ENCODE measurements around the gene GFRA1.

Gene GFRA1
- total RNA-seq, result 0 to 0.24 (median 0) reads per million in 9 experiments

- no peak for ATAC-seq (replicated peaks)
- H3K27me3 Mint-ChIP-seq, result peaks cover 30 to 48% of the 10 kb centered on the region in 2 donors
- no peak for DNase-seq
- H3K4me3 Mint-ChIP-seq, result peak within 1 kb of the TSS in 1 of 2 donors; percentile 58
- no peak within 1 kb of the TSS for H3K27ac Mint-ChIP-seq
- peaks cover 4 to 7% of the 10 kb centered on the region in 2 donors for H3K9me3 Mint-ChIP-seq
- H3K36me3 Mint-ChIP-seq (ENCODE audit: insufficient read depth), result peaks cover 3% of the 10 kb centered on the region
- H3K4me1 Mint-ChIP-seq (ENCODE audit: low read depth in 2 of 2), result no peaks in the 10 kb centered on the region
These were observed at the start of gene GFRA1 for GRCh38 chr10:116272440-116273283. Gene GFRA1, minus strand, starts transcription at chr10:116273206. Its CDS starts 1,177 bp downstream, at chr10:116272029.

- no peak for DNase-seq
- no peaks in the 10 kb centered on the region for H3K27me3 Mint-ChIP-seq
- ATAC-seq (replicated peaks), result no peak
- no peak overlapping the region for H3K27ac Mint-ChIP-seq
- H3K4me3 Mint-ChIP-seq, result no peak overlapping the region
- no peaks in the 10 kb centered on the region for H3K36me3 Mint-ChIP-seq (ENCODE audit: insufficient read depth)
- peaks cover 4% of the 10 kb centered on the region in 2 donors for H3K9me3 Mint-ChIP-seq
- H3K4me1 Mint-ChIP-seq (ENCODE audit: low read depth in 2 of 2), result no peaks in the 10 kb centered on the region
These were observed 43.5 kb upstream of the GFRA1 start for GRCh38 chr10:116316503-116316902.

GRCh38 chr10:116312548-116312947, 39.5 kb upstream of the GFRA1 start:
- DNase-seq (no peak), ATAC-seq (replicated peaks) (no peak)
- Mint-ChIP-seq H3K27ac (no peak overlapping the region), H3K9me3 (peaks cover 3 to 8% of the 10 kb centered on the region in 2 donors), H3K36me3 (ENCODE audit: insufficient read depth) (no peaks in the 10 kb centered on the region), H3K4me1 (ENCODE audit: low read depth in 2 of 2) (no peaks in the 10 kb centered on the region), H3K27me3 (no peaks in the 10 kb centered on the region), H3K4me3 (no peak overlapping the region)

GRCh38 chr10:116311706-116312490, 38.9 kb upstream of the GFRA1 start:
- Mint-ChIP-seq H3K27ac (no peak overlapping the region), H3K27me3 (no peaks in the 10 kb centered on the region), H3K36me3 (ENCODE audit: insufficient read depth) (no peaks in the 10 kb centered on the region), H3K9me3 (peaks cover 3 to 8% of the 10 kb centered on the region in 2 donors), H3K4me3 (no peak overlapping the region), H3K4me1 (ENCODE audit: low read depth in 2 of 2) (no peaks in the 10 kb centered on the region)
- DNase-seq (no peak), ATAC-seq (replicated peaks) (no peak)

GRCh38 chr10:116311016-116311415, 38.0 kb upstream of the GFRA1 start:
- no peak overlapping the region for H3K27ac Mint-ChIP-seq
- DNase-seq (no peak), ATAC-seq (replicated peaks) (no peak)
- no peaks in the 10 kb centered on the region for H3K4me1 Mint-ChIP-seq (ENCODE audit: low read depth in 2 of 2)
- no peaks in the 10 kb centered on the region for H3K27me3 Mint-ChIP-seq
- peaks cover 3 to 8% of the 10 kb centered on the region in 2 donors for H3K9me3 Mint-ChIP-seq
- no peak overlapping the region for H3K4me3 Mint-ChIP-seq
- H3K36me3 Mint-ChIP-seq (ENCODE audit: insufficient read depth), result no peaks in the 10 kb centered on the region

- H3K4me3 Mint-ChIP-seq, result no peak overlapping the region
- ATAC-seq (replicated peaks), result no peak
- H3K27me3 Mint-ChIP-seq, result no peaks in the 10 kb centered on the region
- H3K36me3 Mint-ChIP-seq (ENCODE audit: insufficient read depth), result no peaks in the 10 kb centered on the region
- no peaks in the 10 kb centered on the region for H3K4me1 Mint-ChIP-seq (ENCODE audit: low read depth in 2 of 2)
- peaks cover 3 to 15% of the 10 kb centered on the region in 2 donors for H3K9me3 Mint-ChIP-seq
- no peak overlapping the region for H3K27ac Mint-ChIP-seq
- no peak for DNase-seq
These were observed 34.4 kb upstream of the GFRA1 start for GRCh38 chr10:116307455-116307854.

GRCh38 chr10:116306847-116307246, 33.8 kb upstream of the GFRA1 start:
- no peak for ATAC-seq (replicated peaks)

GRCh38 chr10:116304923-116305322, 31.9 kb upstream of the GFRA1 start:
- no peaks in the 10 kb centered on the region for H3K27me3 Mint-ChIP-seq
- H3K4me3 Mint-ChIP-seq, result no peak overlapping the region
- H3K27ac Mint-ChIP-seq, result no peak overlapping the region
- no peaks in the 10 kb centered on the region for H3K36me3 Mint-ChIP-seq (ENCODE audit: insufficient read depth)
- no peaks in the 10 kb centered on the region for H3K4me1 Mint-ChIP-seq (ENCODE audit: low read depth in 2 of 2)
- H3K9me3 Mint-ChIP-seq, result peaks cover 2 to 8% of the 10 kb centered on the region in 2 donors
- no peak for DNase-seq
- ATAC-seq (replicated peaks), result no peak

More at GRCh38 chr10:116306847-116307246, 33.8 kb upstream of the GFRA1 start:
- Mint-ChIP-seq H3K4me1 (ENCODE audit: low read depth in 2 of 2) (no peaks in the 10 kb centered on the region), H3K27me3 (no peaks in the 10 kb centered on the region), H3K4me3 (no peak overlapping the region), H3K9me3 (peaks cover 3 to 15% of the 10 kb centered on the region in 2 donors), H3K36me3 (ENCODE audit: insufficient read depth) (no peaks in the 10 kb centered on the region), H3K27ac (no peak overlapping the region)
- no peak for DNase-seq

GRCh38 chr10:116300542-116300941, 27.5 kb upstream of the GFRA1 start:
- Mint-ChIP-seq H3K27ac (no peak overlapping the region), H3K4me1 (ENCODE audit: low read depth in 2 of 2) (no peaks in the 10 kb centered on the region), H3K9me3 (peaks cover 7 to 18% of the 10 kb centered on the region in 2 donors), H3K36me3 (ENCODE audit: insufficient read depth) (no peaks in the 10 kb centered on the region), H3K4me3 (no peak overlapping the region), H3K27me3 (no peaks in the 10 kb centered on the region)
- ATAC-seq (replicated peaks), result no peak
- DNase-seq, result no peak

GRCh38 chr10:116298586-116298985, 25.6 kb upstream of the GFRA1 start:
- Mint-ChIP-seq H3K27ac (no peak overlapping the region), H3K4me1 (ENCODE audit: low read depth in 2 of 2) (no peaks in the 10 kb centered on the region), H3K36me3 (ENCODE audit: insufficient read depth) (no peaks in the 10 kb centered on the region), H3K27me3 (no peaks in the 10 kb centered on the region), H3K4me3 (no peak overlapping the region), H3K9me3 (peaks cover 7 to 10% of the 10 kb centered on the region in 2 donors)
- DNase-seq, result no peak
- no peak for ATAC-seq (replicated peaks)

- Mint-ChIP-seq H3K27ac (no peak overlapping the region), H3K4me1 (ENCODE audit: low read depth in 2 of 2) (no peaks in the 10 kb centered on the region), H3K4me3 (no peak overlapping the region), H3K36me3 (ENCODE audit: insufficient read depth) (no peaks in the 10 kb centered on the region), H3K27me3 (no peaks in the 10 kb centered on the region), H3K9me3 (peaks cover 7 to 10% of the 10 kb centered on the region in 2 donors)
- DNase-seq (no peak), ATAC-seq (replicated peaks) (no peak)
These were observed 23.3 kb upstream of the GFRA1 start for GRCh38 chr10:116296291-116296721.

GRCh38 chr10:116292493-116292892, 19.5 kb upstream of the GFRA1 start:
- Mint-ChIP-seq H3K4me3 (no peak overlapping the region), H3K27ac (no peak overlapping the region), H3K4me1 (ENCODE audit: low read depth in 2 of 2) (no peaks in the 10 kb centered on the region), H3K27me3 (no peaks in the 10 kb centered on the region), H3K36me3 (ENCODE audit: insufficient read depth) (no peaks in the 10 kb centered on the region), H3K9me3 (peaks cover 2 to 17% of the 10 kb centered on the region in 2 donors)
- DNase-seq (no peak), ATAC-seq (replicated peaks) (no peak)

GRCh38 chr10:116289652-116290051, 16.6 kb upstream of the GFRA1 start:
- no peak overlapping the region for H3K4me3 Mint-ChIP-seq
- DNase-seq (no peak), ATAC-seq (replicated peaks) (no peak)
- H3K36me3 Mint-ChIP-seq (ENCODE audit: insufficient read depth), result no peaks in the 10 kb centered on the region
- H3K4me1 Mint-ChIP-seq (ENCODE audit: low read depth in 2 of 2), result no peaks in the 10 kb centered on the region
- no peaks in the 10 kb centered on the region for H3K27me3 Mint-ChIP-seq
- H3K27ac Mint-ChIP-seq, result no peak overlapping the region
- peaks cover 0 to 7% of the 10 kb centered on the region in 2 donors for H3K9me3 Mint-ChIP-seq

Measured in effector memory CD8-positive, alpha-beta T cell (primary cell).